Astrocyte of the cerebellum (primary cell): ENCODE data around the gene CHSY3.

Experiments
- DNase-seq: peaks from one replicate; pipeline ENCODE4 v3.0.0-alpha.2; 2011; ENCODE audit warnings: low read depth
- H3K4me3 ChIP-seq: 2 replicates; pipeline ENCODE4 v1.5.1; 2011; ENCODE audit warnings: mild to moderate bottlenecking, low read depth, low read length, moderate library complexity
- in situ Hi-C: cut with HindIII; loops from 2 replicates; pipeline ENCODE4 v1.10.0; 2017; ENCODE audit warnings: low sequenced_read_pairs
- TF ChIP-seq, protein P1 (sequence below): IDR thresholded peaks from 2 replicates; pipeline ENCODE4 v1.5.1; 2012; ENCODE audit warnings: low read length, low read depth, moderate library complexity, mild to moderate bottlenecking; ENCODE audit errors: missing control alignments

Gene CHSY3

GRCh38 chr5:130111746-130112145, 207.5 kb downstream of the CHSY3 start:
- TF ChIP-seq, protein P1, sequence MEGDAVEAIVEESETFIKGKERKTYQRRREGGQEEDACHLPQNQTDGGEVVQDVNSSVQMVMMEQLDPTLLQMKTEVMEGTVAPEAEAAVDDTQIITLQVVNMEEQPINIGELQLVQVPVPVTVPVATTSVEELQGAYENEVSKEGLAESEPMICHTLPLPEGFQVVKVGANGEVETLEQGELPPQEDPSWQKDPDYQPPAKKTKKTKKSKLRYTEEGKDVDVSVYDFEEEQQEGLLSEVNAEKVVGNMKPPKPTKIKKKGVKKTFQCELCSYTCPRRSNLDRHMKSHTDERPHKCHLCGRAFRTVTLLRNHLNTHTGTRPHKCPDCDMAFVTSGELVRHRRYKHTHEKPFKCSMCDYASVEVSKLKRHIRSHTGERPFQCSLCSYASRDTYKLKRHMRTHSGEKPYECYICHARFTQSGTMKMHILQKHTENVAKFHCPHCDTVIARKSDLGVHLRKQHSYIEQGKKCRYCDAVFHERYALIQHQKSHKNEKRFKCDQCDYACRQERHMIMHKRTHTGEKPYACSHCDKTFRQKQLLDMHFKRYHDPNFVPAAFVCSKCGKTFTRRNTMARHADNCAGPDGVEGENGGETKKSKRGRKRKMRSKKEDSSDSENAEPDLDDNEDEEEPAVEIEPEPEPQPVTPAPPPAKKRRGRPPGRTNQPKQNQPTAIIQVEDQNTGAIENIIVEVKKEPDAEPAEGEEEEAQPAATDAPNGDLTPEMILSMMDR, result no peak
- in situ Hi-C loops, result loop anchor here (10.0 kb wide), 1 partner anchor 613 kb away; no protein-coding TSS in a partner anchor
- H3K4me3 ChIP-seq, result no peak overlapping the region
- DNase-seq, result no peak

DNA sequence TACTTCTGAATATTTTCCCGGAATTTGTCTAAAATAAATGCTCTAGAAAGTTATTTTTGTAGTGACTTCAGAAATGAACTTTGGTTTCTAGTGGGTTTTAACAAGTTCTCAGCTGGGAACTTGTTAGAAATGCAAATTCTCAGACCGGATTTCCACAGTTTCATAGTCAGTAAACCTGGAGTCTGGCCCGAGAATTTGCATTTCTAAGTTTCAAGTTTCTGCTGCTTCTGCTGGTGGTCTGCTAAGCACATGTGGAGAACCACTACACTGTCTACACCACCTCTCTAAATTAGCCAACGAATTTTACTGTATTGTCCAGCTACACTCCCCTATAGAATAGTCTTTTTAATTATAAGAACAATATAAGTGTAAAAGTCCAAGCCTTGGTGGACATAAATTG, 208.0 kb downstream of the CHSY3 start:
- in situ Hi-C loops, result loop anchor here (10.0 kb wide), 1 partner anchor 613 kb away; no protein-coding TSS in a partner anchor
- TF ChIP-seq, protein P1, result no peak
- no peak overlapping the region for H3K4me3 ChIP-seq
- no peak for DNase-seq

GRCh38 chr5:130115686-130116085, 211.4 kb downstream of the CHSY3 start:
- in situ Hi-C loops, result loop anchor here (10.0 kb wide), 1 partner anchor 609 kb away; no protein-coding TSS in a partner anchor
- no peak for DNase-seq
- TF ChIP-seq, protein P1, result no peak
- no peak overlapping the region for H3K4me3 ChIP-seq

DNA sequence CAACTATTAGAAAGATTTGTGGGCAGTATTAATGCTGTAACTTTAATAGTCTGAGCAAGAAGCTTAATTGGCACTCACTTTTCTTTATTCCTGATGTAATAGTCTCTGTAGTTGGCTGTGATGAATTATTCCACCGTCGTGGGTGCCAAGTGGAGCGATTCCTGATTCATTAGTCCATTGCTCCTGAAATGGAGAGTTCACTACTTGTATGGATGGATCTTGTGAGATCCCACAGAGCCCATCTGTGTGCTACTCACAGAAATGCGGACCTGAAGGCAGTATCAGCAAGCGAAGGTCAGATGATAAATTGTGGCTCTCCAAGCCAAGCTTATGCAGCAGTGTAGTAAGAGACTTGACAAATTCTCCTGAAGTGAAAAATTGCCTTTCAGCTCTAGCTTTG, 212.2 kb downstream of the CHSY3 start:
- DNase-seq, result no peak
- TF ChIP-seq, protein P1, result no peak
- H3K4me3 ChIP-seq, result no peak overlapping the region
- in situ Hi-C loops, result loop anchor here (10.0 kb wide), 1 partner anchor 608 kb away; no protein-coding TSS in a partner anchor

DNA sequence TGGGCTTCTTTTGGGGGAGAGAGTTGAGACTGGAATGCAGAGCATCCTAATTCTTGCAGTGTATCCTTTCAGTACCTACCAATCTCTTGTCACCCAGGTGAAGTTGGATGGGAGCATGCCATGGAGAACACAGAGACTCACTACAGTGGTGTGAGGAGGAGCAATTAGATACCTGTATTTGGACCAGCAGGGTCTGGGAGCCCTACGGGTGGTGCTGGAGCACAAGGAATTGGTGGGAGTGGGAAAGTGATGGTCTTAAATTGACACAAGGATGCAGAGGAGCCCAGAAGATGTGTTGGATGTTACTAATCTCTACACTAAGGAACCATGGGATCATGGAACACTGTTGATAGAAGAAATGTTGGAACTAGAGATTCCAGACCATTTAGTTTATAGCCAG, 212.7 kb downstream of the CHSY3 start:
- H3K4me3 ChIP-seq, result no peak overlapping the region
- TF ChIP-seq, protein P1, result no peak
- in situ Hi-C loops, result loop anchor here (10.0 kb wide), 1 partner anchor 608 kb away; no protein-coding TSS in a partner anchor
- no peak for DNase-seq

DNA sequence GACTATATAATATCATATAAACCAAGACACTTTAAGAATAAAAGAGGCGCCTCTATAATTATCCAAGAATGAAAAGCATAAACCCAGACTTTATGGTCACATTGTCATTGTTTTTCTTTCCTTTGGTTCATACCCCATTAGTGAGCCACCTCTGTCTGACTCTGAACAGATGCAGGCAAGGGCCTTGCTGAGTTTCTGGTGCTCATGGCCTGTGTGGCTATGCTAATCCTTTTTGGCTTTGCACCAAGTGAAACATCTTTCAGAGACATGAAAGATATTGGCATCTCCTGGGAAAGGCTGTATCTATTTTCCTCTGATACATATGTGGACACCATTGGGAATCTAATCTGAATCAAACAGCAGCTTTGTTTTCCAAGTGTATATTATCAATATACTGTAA, 222.5 kb downstream of the CHSY3 start:
- TF ChIP-seq, protein P1, result no peak
- in situ Hi-C loops, result no loop called here

GRCh38 chr5:130135506-130135905, 231.2 kb downstream of the CHSY3 start:
- TF ChIP-seq, protein P1, result no peak
- in situ Hi-C loops, result no loop called here
- peak; percentile 31 for DNase-seq
- no peak overlapping the region for H3K4me3 ChIP-seq

More for the DNA sequence above, 222.5 kb downstream of the CHSY3 start:
- no peak for DNase-seq
- H3K4me3 ChIP-seq, result no peak overlapping the region
